Suppressor macrophage (primary cell): Measurements from ENCODE around the gene TTLL1.

Experiments used
- DNase-seq, 4 experiments: peaks; one replicate each; pipeline ENCODE4 v3.0.0-alpha.2; 2020 to 2022
- total RNA-seq, 17 experiments: gene quantifications; one replicate each; lab custom pipeline; 2026; ENCODE audit warnings: mixed read lengths in 6 of 17, inconsistent platforms in 3 of 17; lab: John Stamatoyannopoulos, UW

TTLL1 gene
- total RNA-seq, result 0.54 to 4.8 (median 3.3) reads per million in 17 experiments

GRCh38 chr22:43088984-43089717 is at the start of gene TTLL1:
Gene TTLL1 (minus strand): TSS chr22:43089391. CDS start chr22:43075586, 13,805 bp downstream.
- peak; percentile 90 to 96 (median 92) for DNase-seq

GRCh38 chr22:43136801-43137200 is 47.6 kb upstream of the TTLL1 start:
- peak in 2 of 4 experiments; percentile 29 to 44 for DNase-seq

DNA sequence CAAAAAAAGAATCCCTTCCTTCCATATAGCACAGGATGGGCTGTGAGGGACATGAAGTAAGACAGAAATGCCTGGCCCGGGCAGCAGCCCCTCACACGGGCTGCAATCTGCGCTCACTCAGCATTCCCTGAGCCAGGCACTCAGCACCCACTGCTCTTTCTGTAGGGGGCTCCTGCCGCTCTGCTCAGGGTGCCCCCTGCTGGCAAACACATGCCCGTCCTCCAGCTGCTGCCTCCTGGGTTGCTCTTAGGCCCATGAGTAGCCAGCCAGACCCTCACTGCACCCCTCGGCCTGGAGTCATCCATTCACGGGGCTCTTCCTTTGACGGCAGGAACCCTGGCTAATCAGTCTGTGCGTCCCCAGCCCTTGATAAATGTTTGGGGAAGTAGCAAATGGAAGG is 47.1 kb upstream of the TTLL1 start:
- DNase-seq, result peak; percentile 34 to 67 (median 52)

DNA sequence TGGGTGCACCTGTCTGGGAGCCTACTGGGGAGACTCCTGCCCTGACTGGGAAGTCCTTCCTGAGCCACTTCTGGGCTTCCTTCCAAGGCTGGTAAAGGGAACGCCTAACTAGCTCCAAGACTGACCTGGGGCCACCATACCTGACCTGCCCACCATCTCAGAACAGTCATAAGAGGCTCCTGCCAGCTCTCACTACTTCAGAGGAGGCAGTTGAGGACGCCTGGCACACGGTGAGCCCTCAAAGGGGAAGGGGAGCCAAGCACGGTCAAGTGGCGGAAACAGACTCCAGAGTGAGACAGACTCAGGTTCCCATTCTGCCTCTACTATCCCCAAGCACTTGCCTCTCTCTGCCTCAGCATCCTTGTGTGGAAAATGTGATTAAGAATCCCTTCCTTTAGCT is 46.4 kb upstream of the TTLL1 start:
- no peak for DNase-seq

- DNase-seq, result no peak
These were observed 45.4 kb upstream of the TTLL1 start for GRCh38 chr22:43134553-43134952.

GRCh38 chr22:43133401-43133800 is 44.2 kb upstream of the TTLL1 start:
- DNase-seq, result no peak

- DNase-seq, result peak in 2 of 4 experiments; percentile 22 to 41
These were observed 42.7 kb upstream of the TTLL1 start for GRCh38 chr22:43131773-43132501.

GRCh38 chr22:43129426-43130425 is 40.5 kb upstream of the TTLL1 start:
- peak; percentile 44 to 65 (median 60) for DNase-seq

- DNase-seq, result no peak
These were observed 39.8 kb upstream of the TTLL1 start for GRCh38 chr22:43128928-43129424.

DNA sequence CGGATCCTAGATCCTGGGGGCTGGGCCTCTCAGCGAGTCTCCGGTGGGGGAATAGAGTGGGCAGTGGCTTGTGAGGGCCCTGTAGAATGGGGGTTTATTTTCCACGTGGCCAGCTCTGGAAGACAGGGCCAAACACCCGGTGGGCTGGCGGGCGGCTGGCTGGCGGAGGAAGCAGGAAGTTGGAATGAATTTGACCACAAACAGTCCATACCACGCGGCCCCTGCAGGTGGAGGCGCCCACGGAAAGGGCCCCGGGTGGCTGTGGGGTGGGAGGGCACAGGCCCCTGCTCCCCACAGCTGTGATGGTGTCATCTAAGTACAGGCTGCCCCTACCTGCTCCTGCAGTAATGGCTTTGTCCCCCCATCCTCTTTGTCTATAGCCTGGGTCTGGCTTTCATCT is 38.9 kb upstream of the TTLL1 start:
- DNase-seq, result peak in 1 of 4 experiments; percentile 29

DNA sequence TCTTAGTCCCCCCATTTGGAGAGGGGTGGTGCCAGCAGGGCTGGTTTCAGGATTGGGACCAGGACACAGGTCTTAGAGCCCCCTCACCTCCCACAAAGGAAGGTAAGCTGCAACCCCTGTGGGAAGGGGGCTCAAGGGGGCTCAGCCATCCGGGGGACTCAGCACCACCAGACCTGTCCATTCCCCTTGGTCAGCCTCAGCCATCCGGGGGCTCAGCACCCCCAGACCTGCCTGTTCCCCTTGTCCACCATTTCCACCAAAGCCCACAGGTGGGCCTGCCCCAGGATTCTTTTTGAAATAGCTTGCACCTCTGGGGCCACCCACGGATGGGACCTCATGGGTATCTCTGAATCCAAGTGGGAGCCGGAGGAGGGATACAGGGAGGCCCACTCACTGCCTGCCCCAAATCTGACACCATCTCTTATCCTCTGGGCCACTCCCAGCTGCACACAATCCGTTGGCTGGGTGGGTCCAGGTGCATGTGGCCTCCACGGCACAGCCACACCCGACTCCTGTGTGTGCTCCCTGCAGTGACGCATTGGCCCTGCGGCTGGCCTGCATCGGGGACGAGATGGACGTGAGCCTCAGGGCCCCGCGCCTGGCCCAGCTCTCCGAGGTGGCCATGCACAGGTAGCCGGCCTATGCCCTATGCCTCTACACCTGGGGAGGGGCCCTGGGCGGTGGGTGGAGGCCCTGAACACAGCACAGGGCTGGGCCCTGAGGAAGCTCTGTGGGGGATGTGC is 38.1 kb upstream of the TTLL1 start:
- DNase-seq, result no peak

GRCh38 chr22:43126501-43127165 is 37.4 kb upstream of the TTLL1 start:
- DNase-seq, result no peak

- no peak for DNase-seq
These were observed 29.8 kb upstream of the TTLL1 start for GRCh38 chr22:43118953-43119458.

DNA sequence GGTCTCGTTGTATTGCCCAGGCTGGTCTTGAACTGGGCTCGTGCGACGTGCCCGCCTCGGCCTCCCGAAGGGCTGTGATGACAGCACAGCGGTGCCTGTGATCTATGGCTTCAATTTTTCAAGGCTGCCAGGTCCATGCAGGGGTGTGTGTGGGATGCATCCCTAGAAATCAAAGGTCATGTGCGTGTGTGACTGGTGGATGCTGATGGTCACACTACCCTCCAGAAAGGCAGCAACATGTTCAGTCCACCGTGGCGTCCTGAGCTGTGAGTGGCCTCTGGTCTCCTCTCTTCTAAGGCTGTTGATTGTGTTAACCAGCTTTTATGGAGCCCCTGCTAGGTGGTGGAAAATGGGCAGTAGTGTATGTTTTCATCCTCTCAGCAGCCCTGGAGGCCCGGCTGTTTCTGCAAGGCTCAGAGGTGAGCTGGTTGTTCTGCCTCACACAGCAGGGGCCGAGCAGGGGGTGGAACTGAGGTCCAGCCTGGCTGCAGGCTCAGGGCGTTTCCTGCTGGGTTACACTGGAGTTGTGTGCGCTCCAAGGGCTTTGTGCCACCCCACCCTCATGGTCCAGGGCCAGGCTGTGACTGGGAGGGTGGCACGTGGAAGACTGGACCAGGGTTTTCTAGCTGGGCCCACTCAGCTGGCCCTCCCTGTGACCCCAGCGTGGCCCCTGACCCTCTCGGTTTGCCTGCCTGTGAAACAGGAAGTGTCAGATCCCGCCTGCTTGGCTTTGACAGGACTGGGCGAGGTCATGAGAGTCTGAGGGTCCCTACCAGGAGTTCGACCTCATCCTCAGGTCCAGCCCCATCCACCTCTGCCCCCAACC is 29.0 kb upstream of the TTLL1 start:
- DNase-seq, result peak in 2 of 4 experiments; percentile 34 to 38

DNA sequence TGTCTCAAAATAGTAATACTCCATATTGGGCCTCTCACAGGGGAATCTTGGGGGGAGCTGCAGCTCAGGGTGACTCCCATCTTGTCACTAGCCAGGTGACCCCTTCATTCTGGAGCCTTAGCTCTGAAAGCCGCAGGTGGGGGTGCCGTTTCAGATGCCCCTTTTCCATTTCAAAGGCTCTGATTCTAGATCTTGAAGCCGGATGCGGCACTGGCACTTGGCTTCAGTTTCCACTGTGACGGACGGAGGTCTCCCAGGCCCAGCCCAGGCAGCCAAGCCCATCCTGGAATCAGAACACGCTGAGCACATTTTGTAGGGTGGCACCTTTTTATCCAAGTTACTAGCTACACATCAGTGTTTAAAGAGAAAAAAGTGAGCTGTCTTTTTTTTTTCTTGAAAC is 27.7 kb upstream of the TTLL1 start:
- no peak for DNase-seq

DNA sequence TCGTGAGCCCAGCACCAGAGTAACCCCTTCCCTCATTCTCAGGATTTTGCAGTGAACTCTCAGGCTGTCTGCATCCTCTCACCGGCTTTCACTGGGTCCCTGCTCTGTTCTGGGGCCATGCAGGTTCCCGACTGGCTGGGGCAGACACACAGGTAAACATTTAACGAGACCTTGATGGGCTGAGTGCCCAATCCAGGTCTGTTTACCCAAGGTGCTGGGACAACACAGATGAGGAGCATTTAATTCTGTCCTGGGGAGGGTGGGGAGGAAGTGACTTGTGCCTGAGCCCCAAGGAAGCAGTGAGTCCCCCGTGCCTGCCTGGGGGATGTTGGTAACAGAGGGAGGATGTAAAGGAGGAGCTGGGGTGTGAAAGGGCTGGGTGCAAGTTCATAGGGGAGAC is 25.8 kb upstream of the TTLL1 start:
- no peak for DNase-seq

GRCh38 chr22:43113526-43114251 is 24.5 kb upstream of the TTLL1 start:
- peak in 3 of 4 experiments; percentile 32 to 58 (median 39) for DNase-seq

DNA sequence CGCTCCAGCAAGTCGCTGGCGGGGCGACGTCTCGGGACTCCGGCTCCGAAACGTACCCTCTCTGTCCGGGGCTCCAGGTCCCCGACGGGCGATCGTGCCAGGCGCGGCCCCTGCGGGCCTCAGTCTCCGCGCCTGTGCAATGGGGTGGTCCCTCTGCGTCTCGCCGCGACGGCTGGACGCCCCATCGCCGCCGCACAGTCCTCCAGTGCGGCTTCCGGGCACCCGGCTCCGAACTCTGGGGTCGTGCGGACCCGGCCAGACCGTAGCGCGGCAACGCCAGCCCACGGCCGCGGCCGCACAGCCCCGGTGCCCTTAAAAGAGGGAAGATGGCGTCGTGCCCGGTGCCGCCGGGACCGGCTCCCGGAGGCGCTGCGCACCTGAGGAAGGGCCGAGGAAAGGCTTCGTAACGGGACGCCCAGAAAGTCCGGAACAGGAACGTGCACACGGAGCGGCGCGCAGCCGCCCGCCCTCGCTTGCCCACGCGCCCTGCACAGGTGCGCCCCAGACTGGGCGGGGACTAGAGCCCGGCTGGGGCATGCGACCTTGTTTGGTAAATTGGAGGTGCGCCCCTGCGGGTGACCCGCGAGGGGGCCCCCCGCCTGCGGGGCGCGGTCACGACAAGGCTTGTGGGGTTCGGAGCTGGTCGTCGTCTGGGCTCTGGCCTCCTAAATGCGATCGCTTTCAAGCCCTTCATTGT is 21.9 kb upstream of the TTLL1 start:
- DNase-seq, result peak in 1 of 4 experiments; percentile 39
